Panc1 (cell line): Measurements from ENCODE around the gene RHOT2. TPM values are rescaled to one million over a fixed set of nuclear protein-coding genes. Genes with fewer than 3 reads are reported as not detected.

Experiments
- ATAC-seq: fragments of 200-7000 bp; cut with Tn5 transposase; 2 replicates; pipeline ENCODE4 v1.9.1; 2020; ENCODE audit warnings: mild to moderate bottlenecking, moderate library complexity
- BruUV-seq: library from RNA; stranded (reverse); fragments of 400-500 nt; replicated peaks from 2 replicates; lab custom pipeline; 2021; lab: Mats Ljungman, UMichigan
- CTCF ChIA-PET: fragments of 300-600 bp; sonication (Branson Sonifier 250); formaldehyde crosslinking; loops from one replicate; lab custom pipeline; 2022; ENCODE audit warnings: antibody characterized with exemption; lab: Charles Lee
- POLR2A ChIA-PET: fragments of 300-600 bp; sonication (Branson Sonifier 250); formaldehyde crosslinking; loops from one replicate; lab custom pipeline; 2022; ENCODE audit warnings: antibody characterized with exemption; lab: Charles Lee
- DNase-seq: peaks from one replicate; pipeline ENCODE4 v3.0.0-alpha.2; 2010; ENCODE audit warnings: low read depth, low spot score
- H3K27ac ChIP-seq: 2 replicates; pipeline ENCODE4 v1.5.1; 2011; ENCODE audit warnings: mild to moderate bottlenecking, low read length, inconsistent platforms
- H3K27me3 ChIP-seq: fragments of 200-500 bp; sonication (Bioruptor generic); 2 replicates; pipeline ENCODE4 v1.6.0; 2014; ENCODE audit warnings: low read length, inconsistent platforms; ENCODE audit not compliant: control insufficient read depth, insufficient read depth
- H3K36me3 ChIP-seq: fragments of 200-500 bp; sonication (Bioruptor generic); 2 replicates; pipeline ENCODE4 v1.5.1; 2014; ENCODE audit warnings: inconsistent platforms, mild to moderate bottlenecking, low read length, moderate library complexity; ENCODE audit not compliant: control insufficient read depth, insufficient read depth
- H3K4me1 ChIP-seq: 2 replicates; pipeline ENCODE4 v1.5.1; 2011; ENCODE audit warnings: inconsistent platforms, mild to moderate bottlenecking, low read length, moderate library complexity; ENCODE audit not compliant: control insufficient read depth, insufficient read depth
- H3K4me3 ChIP-seq, 2 experiments: 2 replicates each; pipeline ENCODE4 v1.5.1; 2011 to 2012; ENCODE audit warnings: low read depth in 2 of 2, low read length in 2 of 2, mild to moderate bottlenecking in 2 of 2, inconsistent platforms in 1 of 2, moderate library complexity in 1 of 2
- H3K9me3 ChIP-seq: fragments of 200-500 bp; sonication (Bioruptor generic); 2 replicates; pipeline ENCODE4 v1.5.1; 2014; ENCODE audit warnings: low read depth, mild to moderate bottlenecking, inconsistent platforms, low read length, moderate library complexity; ENCODE audit not compliant: control insufficient read depth, insufficient read depth
- POLR2AphosphoS5 ChIP-seq: IDR thresholded peaks from 2 replicates; pipeline ENCODE4 v1.6.1; 2012; ENCODE audit warnings: mild to moderate bottlenecking, low read depth, low read length, moderate library complexity
- SIN3A ChIP-seq: IDR thresholded peaks from 2 replicates; pipeline ENCODE4 v1.6.1; 2012; ENCODE audit warnings: low read depth, mild to moderate bottlenecking, low read length, moderate library complexity, borderline replicate concordance; ENCODE audit not compliant: insufficient read depth
- TCF7L2 ChIP-seq: IDR thresholded peaks from 2 replicates; pipeline ENCODE4 v1.6.1; 2011; ENCODE audit warnings: mild to moderate bottlenecking, low read depth, low read length, inconsistent platforms
- in situ Hi-C: cut with HindIII; loops from 2 replicates; pipeline ENCODE4 v1.10.0; 2016; ENCODE audit warnings: low sequenced_read_pairs, low pct_unique_long_range_greater_than_20kb
- intact Hi-C: fragments of 100-400 bp; cut with micrococcal nuclease; formaldehyde crosslinking; loops from one replicate; pipeline ENCODE4 v1.10.0; 2022; ENCODE audit not compliant: unreplicated experiment
- total RNA-seq: library from RNA; stranded (reverse); gene quantifications from one replicate; pipeline ENCODE4 v1.2.1, GENCODE V29; 2021; ENCODE audit not compliant: unreplicated experiment
- TF ChIP-seq, protein P1 (sequence below): fragments of 450-650 bp; IDR thresholded peaks from 2 replicates; pipeline ENCODE4 v1.5.1; 2017; ENCODE audit warnings: mild to moderate bottlenecking
- TF ChIP-seq, protein P2 (sequence below), 2 experiments: IDR thresholded peaks; 2 replicates each; pipeline ENCODE4 v1.6.1; 2011 to 2012; ENCODE audit warnings: low read depth in 2 of 2, control low read depth in 1 of 2, low read length in 1 of 2, mild to moderate bottlenecking in 1 of 2, moderate library complexity in 1 of 2; ENCODE audit not compliant: insufficient read depth in 1 of 2

RHOT2 gene
- total RNA-seq, 1 experiment from 2014 or later = 195 TPM

DNA sequence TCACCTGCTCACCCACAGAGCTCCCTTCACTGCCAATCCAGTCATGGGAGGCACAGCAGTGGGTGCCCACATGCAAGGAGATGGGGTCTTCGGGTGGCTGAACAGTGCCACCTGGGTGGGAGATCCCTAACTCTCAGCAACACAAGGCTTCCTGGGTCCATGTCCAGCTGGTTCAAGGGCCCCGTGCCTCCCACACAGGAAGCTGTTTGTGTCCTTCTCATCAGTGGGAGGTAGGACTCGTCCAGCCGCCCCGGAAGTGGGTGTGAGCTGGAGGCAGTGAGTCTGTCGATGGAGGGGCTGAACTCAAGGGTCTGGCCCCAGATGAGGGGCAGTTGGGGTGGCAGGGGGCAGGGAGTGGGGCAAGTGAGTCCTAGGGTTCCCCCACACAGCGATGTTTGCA, 36.1 kb downstream of the RHOT2 start:
- Histone ChIP-seq H3K27ac (no peak overlapping the region), H3K36me3 (peaks cover 5% of the 10 kb centered on the region; the same call in 1 of the 2 replicates), H3K27me3 (no peaks in the 10 kb centered on the region), H3K4me3 (peak overlapping the region; percentile 55 to 56; a peak in 2 of 4 replicates), H3K4me1 (peaks cover 6% of the 10 kb centered on the region), H3K9me3 (no peaks in the 10 kb centered on the region)
- ATAC-seq (no peak), DNase-seq (no peak)
- ChIA-PET POLR2A (no interaction called here), CTCF (no interaction called here)
- in situ Hi-C loops = no loop called here
- no TSS peak for BruUV-seq
- intact Hi-C loops = no loop called here
- TF ChIP-seq TCF7L2 (no peak), SIN3A (no peak), POLR2AphosphoS5 (no peak)
- TF ChIP-seq, protein P1, sequence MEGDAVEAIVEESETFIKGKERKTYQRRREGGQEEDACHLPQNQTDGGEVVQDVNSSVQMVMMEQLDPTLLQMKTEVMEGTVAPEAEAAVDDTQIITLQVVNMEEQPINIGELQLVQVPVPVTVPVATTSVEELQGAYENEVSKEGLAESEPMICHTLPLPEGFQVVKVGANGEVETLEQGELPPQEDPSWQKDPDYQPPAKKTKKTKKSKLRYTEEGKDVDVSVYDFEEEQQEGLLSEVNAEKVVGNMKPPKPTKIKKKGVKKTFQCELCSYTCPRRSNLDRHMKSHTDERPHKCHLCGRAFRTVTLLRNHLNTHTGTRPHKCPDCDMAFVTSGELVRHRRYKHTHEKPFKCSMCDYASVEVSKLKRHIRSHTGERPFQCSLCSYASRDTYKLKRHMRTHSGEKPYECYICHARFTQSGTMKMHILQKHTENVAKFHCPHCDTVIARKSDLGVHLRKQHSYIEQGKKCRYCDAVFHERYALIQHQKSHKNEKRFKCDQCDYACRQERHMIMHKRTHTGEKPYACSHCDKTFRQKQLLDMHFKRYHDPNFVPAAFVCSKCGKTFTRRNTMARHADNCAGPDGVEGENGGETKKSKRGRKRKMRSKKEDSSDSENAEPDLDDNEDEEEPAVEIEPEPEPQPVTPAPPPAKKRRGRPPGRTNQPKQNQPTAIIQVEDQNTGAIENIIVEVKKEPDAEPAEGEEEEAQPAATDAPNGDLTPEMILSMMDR = no peak
- TF ChIP-seq, protein P2, sequence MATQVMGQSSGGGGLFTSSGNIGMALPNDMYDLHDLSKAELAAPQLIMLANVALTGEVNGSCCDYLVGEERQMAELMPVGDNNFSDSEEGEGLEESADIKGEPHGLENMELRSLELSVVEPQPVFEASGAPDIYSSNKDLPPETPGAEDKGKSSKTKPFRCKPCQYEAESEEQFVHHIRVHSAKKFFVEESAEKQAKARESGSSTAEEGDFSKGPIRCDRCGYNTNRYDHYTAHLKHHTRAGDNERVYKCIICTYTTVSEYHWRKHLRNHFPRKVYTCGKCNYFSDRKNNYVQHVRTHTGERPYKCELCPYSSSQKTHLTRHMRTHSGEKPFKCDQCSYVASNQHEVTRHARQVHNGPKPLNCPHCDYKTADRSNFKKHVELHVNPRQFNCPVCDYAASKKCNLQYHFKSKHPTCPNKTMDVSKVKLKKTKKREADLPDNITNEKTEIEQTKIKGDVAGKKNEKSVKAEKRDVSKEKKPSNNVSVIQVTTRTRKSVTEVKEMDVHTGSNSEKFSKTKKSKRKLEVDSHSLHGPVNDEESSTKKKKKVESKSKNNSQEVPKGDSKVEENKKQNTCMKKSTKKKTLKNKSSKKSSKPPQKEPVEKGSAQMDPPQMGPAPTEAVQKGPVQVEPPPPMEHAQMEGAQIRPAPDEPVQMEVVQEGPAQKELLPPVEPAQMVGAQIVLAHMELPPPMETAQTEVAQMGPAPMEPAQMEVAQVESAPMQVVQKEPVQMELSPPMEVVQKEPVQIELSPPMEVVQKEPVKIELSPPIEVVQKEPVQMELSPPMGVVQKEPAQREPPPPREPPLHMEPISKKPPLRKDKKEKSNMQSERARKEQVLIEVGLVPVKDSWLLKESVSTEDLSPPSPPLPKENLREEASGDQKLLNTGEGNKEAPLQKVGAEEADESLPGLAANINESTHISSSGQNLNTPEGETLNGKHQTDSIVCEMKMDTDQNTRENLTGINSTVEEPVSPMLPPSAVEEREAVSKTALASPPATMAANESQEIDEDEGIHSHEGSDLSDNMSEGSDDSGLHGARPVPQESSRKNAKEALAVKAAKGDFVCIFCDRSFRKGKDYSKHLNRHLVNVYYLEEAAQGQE (IDR thresholded peaks at IDR 0.05; ENCODE audit: insufficient read depth in 1 of 2, low read depth in 2 of 2, low read length in 1 of 2) = no peak

DNA sequence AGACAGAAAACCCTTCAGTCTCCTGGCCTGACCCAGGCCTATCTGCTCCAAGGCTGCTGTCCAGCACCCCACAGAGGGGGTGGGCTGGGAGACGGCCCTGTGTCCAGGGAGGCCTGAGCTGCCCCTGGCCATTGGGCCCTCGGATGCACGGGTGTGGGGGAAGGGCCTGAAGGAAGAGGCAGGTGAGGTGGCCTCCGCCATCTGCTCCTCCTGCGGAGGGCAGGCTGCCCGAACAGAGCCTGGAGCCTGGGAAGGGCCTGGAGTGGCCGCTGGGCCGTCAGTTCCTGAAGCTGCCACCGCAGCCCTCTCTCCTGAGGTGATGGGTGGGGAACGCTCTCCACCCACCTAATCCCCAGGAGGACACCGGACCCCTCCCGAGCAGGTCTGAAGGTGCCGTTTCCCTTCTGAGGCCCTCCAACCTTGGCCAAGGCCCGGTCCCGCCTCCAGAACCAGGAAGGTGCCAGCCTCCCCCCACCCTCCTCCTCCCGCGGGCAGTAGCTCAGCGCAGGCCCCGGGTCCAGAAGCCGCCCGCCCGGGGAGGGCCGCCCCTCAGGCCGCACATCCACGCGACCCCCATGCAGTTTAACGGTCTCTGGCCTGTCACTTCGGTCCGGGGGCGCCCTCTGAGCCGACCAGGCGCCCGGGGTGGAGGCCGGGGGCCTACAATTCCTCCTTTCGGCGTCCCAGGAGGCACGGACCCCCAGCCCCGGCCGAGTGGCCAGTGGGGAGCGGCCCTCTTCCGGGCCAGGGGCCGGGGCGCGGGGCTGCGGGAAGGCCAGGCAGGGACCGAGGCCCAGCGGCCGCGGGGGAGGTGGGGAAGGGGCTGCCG, 36.8 kb downstream of the RHOT2 start:
- no peaks in the 10 kb centered on the region for H3K9me3 ChIP-seq
- H3K36me3 ChIP-seq = peaks cover 5% of the 10 kb centered on the region; the same call in 1 of the 2 replicates
- H3K27ac ChIP-seq = peak overlapping the region; percentile 51; the same call in 1 of the 2 replicates
- in situ Hi-C loops (no loop called here), intact Hi-C loops (no loop called here)
- DNase-seq (no peak), ATAC-seq (peak; percentile 10)
- POLR2A ChIA-PET = no interaction called here
- H3K27me3 ChIP-seq = no peaks in the 10 kb centered on the region
- TF ChIP-seq, protein P1 = no peak
- TF ChIP-seq, protein P2 (IDR thresholded peaks at IDR 0.05; ENCODE audit: insufficient read depth in 1 of 2, low read depth in 2 of 2, low read length in 1 of 2) = peak; percentile 84 to 91
- peak overlapping the region; percentile 55 to 56 for H3K4me3 ChIP-seq
- no TSS peak for BruUV-seq
- CTCF ChIA-PET = no interaction called here
- peaks cover 7% of the 10 kb centered on the region for H3K4me1 ChIP-seq
